HUES6 (cell line): ENCODE data around the gene PPP1R37.
A peak's percentile ranks its signal among the peaks of the same experiment; 100 is the strongest.

Experiments
- H3K27ac ChIP-seq: 2 replicates; pipeline ENCODE4 v1.7.0; 2013; ENCODE audit warnings: low read depth, mild to moderate bottlenecking, low read length, inconsistent platforms
- H3K27me3 ChIP-seq: 2 replicates; pipeline ENCODE4 v1.6.1; 2013; ENCODE audit warnings: low read length; ENCODE audit not compliant: control insufficient read depth, insufficient read depth
- H3K36me3 ChIP-seq: 2 replicates; pipeline ENCODE4 v1.6.1; 2013; ENCODE audit warnings: low read length; ENCODE audit not compliant: control insufficient read depth, insufficient read depth
- H3K4me1 ChIP-seq: 2 replicates; pipeline ENCODE4 v1.6.1; 2013; ENCODE audit warnings: low read length; ENCODE audit not compliant: control insufficient read depth, insufficient read depth
- H3K4me3 ChIP-seq: 2 replicates; pipeline ENCODE4 v1.5.1; 2013; ENCODE audit warnings: low read depth, low read length
- H3K9ac ChIP-seq: one replicate; pipeline ENCODE4 v1.6.1; 2013; ENCODE audit warnings: mild to moderate bottlenecking, low read length
- H3K9me3 ChIP-seq: 2 replicates; pipeline ENCODE4 v1.6.1; 2013; ENCODE audit warnings: low read depth, low read length; ENCODE audit not compliant: control insufficient read depth, insufficient read depth

PPP1R37 gene

GRCh38 chr19:45128806-45129205, 35.8 kb downstream of the PPP1R37 start:
- H3K4me3 ChIP-seq = no peak overlapping the region
- no peak overlapping the region for H3K27ac ChIP-seq
- peaks cover 14% of the 10 kb centered on the region for H3K4me1 ChIP-seq
- H3K9me3 ChIP-seq = no peaks in the 10 kb centered on the region
- H3K36me3 ChIP-seq = 0 out of 2 replicates have a peak, but pooled peaks cover 3% of the 10 kb centered on the region
- no peaks in the 10 kb centered on the region for H3K27me3 ChIP-seq
- H3K9ac ChIP-seq = no peak overlapping the region

DNA sequence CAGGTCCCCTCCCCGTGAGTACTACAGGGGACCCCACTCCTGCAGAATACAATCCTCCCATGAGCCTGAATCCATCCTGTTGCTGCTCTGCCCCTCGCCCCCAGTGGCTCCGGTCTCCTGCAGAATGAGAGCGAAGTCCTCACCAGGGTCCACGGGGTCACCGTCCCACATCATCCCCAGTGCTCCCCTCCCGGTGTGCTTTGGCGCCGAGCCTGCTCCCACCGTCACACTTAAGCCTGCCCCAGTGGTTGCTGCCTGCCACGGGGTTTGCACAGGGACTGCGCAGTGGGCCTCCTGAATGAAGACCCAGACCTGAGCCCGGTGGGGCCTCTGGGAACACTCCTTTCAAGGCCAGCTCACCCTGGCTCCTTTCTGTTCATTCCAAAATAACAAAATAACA, 37.3 kb downstream of the PPP1R37 start:
- Histone ChIP-seq H3K27me3 (no peaks in the 10 kb centered on the region), H3K9ac (no peak overlapping the region), H3K36me3 (0 out of 2 replicates have a peak, but pooled peaks cover 3% of the 10 kb centered on the region), H3K9me3 (no peaks in the 10 kb centered on the region), H3K27ac (no peak overlapping the region), H3K4me3 (no peak overlapping the region), H3K4me1 (peaks cover 14% of the 10 kb centered on the region)

DNA sequence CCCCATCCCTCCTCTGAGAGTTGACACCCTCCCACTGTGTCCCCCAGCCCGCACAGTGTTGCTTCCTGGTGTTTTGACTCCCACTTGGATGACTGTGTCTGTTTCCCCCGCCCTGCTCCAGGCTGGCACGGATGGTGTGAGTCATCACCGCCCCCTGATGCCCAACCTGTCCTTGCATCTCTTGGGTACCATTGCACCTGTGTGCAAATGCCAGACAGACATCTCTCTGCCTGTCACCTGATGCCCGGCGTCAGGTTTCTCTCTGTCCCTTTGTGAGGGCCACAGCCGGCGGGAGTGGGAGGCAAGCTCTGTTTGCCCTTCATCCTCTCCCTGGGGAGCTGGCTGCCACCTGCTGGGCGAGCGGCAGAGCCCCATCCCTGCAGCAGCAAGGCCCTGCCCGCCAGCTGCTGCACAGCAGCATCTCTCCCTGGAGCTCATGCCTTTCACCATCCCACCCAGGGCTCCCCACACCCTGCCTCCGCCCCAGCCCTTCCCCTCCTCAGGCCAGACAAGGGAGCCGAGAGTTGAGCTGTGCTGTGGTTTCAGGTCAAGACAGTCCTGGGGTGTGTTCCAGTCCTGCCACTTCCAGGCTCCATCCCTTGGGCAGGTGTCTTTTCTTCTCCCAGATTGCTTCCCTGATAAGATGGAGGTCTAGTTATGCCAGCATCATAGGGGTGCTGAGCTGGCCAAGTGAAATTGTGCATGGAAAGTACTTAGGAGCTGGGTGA, 38.1 kb downstream of the PPP1R37 start:
- no peak overlapping the region for H3K9ac ChIP-seq
- no peaks in the 10 kb centered on the region for H3K9me3 ChIP-seq
- H3K27me3 ChIP-seq = no peaks in the 10 kb centered on the region
- H3K4me3 ChIP-seq = no peak overlapping the region
- 0 out of 2 replicates have a peak, but pooled peaks cover 3% of the 10 kb centered on the region for H3K36me3 ChIP-seq
- H3K27ac ChIP-seq = no peak overlapping the region
- H3K4me1 ChIP-seq = peaks cover 16% of the 10 kb centered on the region

GRCh38 chr19:45133661-45134060, 40.7 kb downstream of the PPP1R37 start:
- Histone ChIP-seq H3K9ac (no peak overlapping the region), H3K9me3 (no peaks in the 10 kb centered on the region), H3K27ac (no peak overlapping the region), H3K27me3 (no peaks in the 10 kb centered on the region), H3K36me3 (0 out of 2 replicates have a peak, but pooled peaks cover 3% of the 10 kb centered on the region), H3K4me3 (no peak overlapping the region), H3K4me1 (peaks cover 32% of the 10 kb centered on the region)

DNA sequence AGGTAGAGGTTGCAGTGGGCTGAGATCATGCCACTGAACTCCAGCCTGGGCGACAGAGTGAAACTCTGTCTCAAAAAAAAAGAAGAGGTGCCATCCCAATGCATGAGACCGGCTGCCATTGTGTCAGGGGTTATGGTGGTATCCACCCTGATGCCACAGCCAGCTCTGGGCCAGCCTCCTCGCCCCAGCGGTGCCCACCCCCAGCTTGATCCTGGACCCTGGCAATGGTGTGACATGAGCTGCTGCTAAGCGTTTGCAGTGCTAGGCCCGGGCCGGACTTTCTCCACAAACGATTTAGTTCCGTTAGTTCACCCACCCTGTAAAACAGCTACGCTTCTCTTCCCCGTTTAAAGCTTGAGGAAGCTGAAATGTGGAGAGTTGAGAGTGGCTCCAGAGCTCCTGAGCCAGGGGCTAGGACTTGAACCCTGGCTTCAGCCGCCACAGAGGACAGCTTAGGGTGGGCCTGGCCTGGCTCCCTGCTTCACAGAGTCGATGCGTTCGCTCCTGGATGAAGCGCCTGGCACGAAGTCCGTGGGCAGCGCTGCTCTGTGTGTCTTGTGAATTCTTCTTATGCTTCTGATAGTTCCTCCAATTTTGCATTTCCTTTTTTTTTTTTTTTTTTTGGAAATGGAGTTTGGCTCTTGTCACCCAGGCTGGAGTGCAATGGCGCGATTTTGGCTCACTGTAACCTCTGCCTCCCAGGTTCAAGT, 42.4 kb downstream of the PPP1R37 start:
- Histone ChIP-seq H3K9ac (no peak overlapping the region), H3K27me3 (no peaks in the 10 kb centered on the region), H3K27ac (no peak overlapping the region), H3K36me3 (0 out of 2 replicates have a peak, but pooled peaks cover 3% of the 10 kb centered on the region), H3K4me3 (no peak overlapping the region), H3K4me1 (peaks cover 27% of the 10 kb centered on the region), H3K9me3 (no peaks in the 10 kb centered on the region)

DNA sequence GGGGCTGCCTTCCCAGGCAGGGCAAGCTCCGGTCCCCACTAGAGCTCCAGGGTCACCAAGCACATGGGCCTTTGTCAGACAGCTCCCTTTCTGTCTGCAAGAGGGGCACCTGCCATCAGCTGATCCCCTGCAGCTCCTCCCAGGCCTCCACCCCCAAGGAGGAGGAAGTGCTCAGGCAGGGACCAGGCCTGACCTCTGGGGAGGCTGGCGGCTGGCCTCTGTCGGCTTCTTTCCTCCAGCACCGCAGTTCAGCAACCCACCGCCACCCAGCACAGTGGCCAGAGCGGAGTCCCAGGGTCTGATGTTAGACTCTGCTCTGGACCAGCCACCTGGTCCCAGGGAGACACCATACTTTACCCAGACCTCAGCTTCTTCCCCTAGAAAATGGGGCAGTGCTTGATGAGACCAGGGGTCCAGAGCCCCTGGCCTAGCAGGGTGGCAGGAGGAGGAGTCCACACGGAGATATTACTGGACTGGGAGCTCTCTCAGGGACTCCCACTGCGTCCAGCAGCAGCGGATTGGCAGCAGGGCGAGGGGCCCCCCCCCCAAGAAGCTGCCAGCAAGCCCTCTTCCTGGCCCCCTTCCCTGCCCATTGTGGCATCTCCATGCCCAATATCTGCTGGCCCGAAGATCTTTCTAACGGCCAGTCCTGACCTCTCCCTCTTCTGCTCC, 43.7 kb downstream of the PPP1R37 start:
- Histone ChIP-seq H3K9me3 (no peaks in the 10 kb centered on the region), H3K27ac (0 out of 2 replicates have a peak overlapping the region, but pooled peaks have one; percentile 37), H3K4me3 (no peak overlapping the region), H3K36me3 (peaks cover 10% of the 10 kb centered on the region), H3K9ac (no peak overlapping the region), H3K4me1 (peaks cover 21% of the 10 kb centered on the region), H3K27me3 (no peaks in the 10 kb centered on the region)

DNA sequence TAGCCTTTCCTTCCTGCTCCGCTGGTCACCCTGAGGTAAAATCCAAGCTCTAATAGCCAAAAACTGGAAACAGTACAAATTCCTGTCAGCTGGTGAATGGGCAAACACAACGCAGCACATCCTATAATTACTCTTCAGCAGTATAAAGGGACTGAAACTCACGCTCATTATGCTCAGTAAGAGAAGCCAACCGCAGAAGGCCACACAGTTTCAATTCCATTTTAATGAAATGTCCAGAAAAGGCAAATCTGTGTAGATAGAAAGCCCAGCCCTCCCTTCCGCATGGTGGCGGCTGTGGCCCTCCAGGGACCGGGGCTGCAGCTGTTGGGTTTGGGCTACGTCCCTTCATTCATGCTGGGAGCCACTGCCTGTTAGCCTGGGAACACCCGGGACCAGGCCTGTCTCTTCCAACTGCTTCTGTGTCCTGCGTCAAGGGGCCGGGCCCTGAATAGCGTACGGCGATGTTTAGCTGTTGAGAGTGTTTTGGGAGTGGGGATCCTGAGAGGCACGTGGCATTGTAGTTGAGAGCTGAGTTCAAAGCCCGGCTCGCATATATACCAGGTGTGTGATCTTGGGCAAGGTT, 44.3 kb downstream of the PPP1R37 start:
- peaks cover 14% of the 10 kb centered on the region for H3K36me3 ChIP-seq
- H3K9ac ChIP-seq = no peak overlapping the region
- H3K4me3 ChIP-seq = no peak overlapping the region
- peaks cover 21% of the 10 kb centered on the region for H3K4me1 ChIP-seq
- H3K9me3 ChIP-seq = no peaks in the 10 kb centered on the region
- no peaks in the 10 kb centered on the region for H3K27me3 ChIP-seq
- 0 out of 2 replicates have a peak overlapping the region, but pooled peaks have one; percentile 37 for H3K27ac ChIP-seq

DNA sequence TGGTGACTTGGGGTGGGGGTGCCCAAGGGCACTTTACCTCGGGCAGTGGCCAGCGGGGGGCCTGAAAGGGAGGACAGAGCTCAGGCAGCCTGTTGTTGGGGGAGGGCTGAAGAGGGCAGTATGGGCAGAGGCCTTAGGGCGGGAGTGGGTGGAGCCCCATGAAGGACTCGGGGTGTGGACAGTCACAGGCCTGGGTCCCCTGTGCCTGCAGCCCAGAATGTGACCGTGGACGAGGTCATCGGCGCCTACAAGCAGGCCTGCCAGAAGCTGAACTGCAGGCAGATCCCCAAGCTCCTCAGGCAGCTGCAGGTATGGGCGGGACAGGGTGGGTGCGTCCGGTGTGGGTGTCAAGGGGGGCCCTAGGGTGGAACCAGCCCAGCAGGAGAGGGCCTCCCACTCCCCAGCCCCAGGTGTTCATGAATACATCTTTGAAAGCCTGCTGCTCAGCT, 45.3 kb downstream of the PPP1R37 start:
- Histone ChIP-seq H3K36me3 (peaks cover 24% of the 10 kb centered on the region), H3K9ac (no peak overlapping the region), H3K4me1 (peaks cover 21% of the 10 kb centered on the region), H3K27ac (no peak overlapping the region), H3K4me3 (no peak overlapping the region), H3K9me3 (no peaks in the 10 kb centered on the region), H3K27me3 (no peaks in the 10 kb centered on the region)

GRCh38 chr19:45139286-45140143, 46.5 kb downstream of the PPP1R37 start:
- no peaks in the 10 kb centered on the region for H3K9me3 ChIP-seq
- H3K27ac ChIP-seq = peak overlapping the region; percentile 25; the same call in 1 of the 2 replicates
- H3K4me1 ChIP-seq = peaks cover 21% of the 10 kb centered on the region
- no peak overlapping the region for H3K4me3 ChIP-seq
- no peaks in the 10 kb centered on the region for H3K27me3 ChIP-seq
- peaks cover 27% of the 10 kb centered on the region for H3K36me3 ChIP-seq
- no peak overlapping the region for H3K9ac ChIP-seq

GRCh38 chr19:45140144-45140503, 47.1 kb downstream of the PPP1R37 start:
- no peak overlapping the region for H3K27ac ChIP-seq
- no peak overlapping the region for H3K9ac ChIP-seq
- peaks cover 21% of the 10 kb centered on the region for H3K4me1 ChIP-seq
- H3K9me3 ChIP-seq = no peaks in the 10 kb centered on the region
- peaks cover 31% of the 10 kb centered on the region for H3K36me3 ChIP-seq
- H3K27me3 ChIP-seq = no peaks in the 10 kb centered on the region
- H3K4me3 ChIP-seq = no peak overlapping the region
